GM19455 (cell line): Measurements from ENCODE around the gene LUZP4.
"Not testable (repeated sequence)": the region's sequence is repeated elsewhere in the genome, so short reads cannot be mapped to it uniquely, and the experiment has no call there.

ENCODE experiments used
- ATAC-seq: cut with Tn5 transposase; IDR thresholded peaks from one replicate; pipeline ENCODE4 v1.9.1; 2021; ENCODE audit not compliant: unreplicated experiment

Gene LUZP4

GRCh38 chrX:115333446-115333845, 43.9 kb downstream of the LUZP4 start:
- ATAC-seq = no peak

GRCh38 chrX:115337491-115338144, 48.1 kb downstream of the LUZP4 start:
- no peak for ATAC-seq

- ATAC-seq = no peak
Observed at GRCh38 chrX:115339441-115340025, 50.0 kb downstream of the LUZP4 start.

- ATAC-seq = no peak
Observed at GRCh38 chrX:115341421-115341820, 51.9 kb downstream of the LUZP4 start.

GRCh38 chrX:115344885-115345614, 55.5 kb downstream of the LUZP4 start:
- no peak for ATAC-seq

- ATAC-seq = no peak
Observed at GRCh38 chrX:115345615-115346014, 56.1 kb downstream of the LUZP4 start.

- ATAC-seq = not testable (repeated sequence)
Observed at GRCh38 chrX:115346738-115347137, 57.2 kb downstream of the LUZP4 start.

GRCh38 chrX:115348446-115349225, 59.1 kb downstream of the LUZP4 start:
- ATAC-seq = no peak

- ATAC-seq = no peak
Observed at GRCh38 chrX:115350711-115351381, 61.3 kb downstream of the LUZP4 start.

GRCh38 chrX:115356369-115356768, 66.9 kb downstream of the LUZP4 start:
- no peak for ATAC-seq
